Measurements from ENCODE around the gene SP9. TPM values are rescaled to one million over a fixed set of nuclear protein-coding genes. Genes with fewer than 3 reads are reported as not detected.

SP9 gene
- total RNA-seq, 2 experiments from 2014 or later = not detected

DNA sequence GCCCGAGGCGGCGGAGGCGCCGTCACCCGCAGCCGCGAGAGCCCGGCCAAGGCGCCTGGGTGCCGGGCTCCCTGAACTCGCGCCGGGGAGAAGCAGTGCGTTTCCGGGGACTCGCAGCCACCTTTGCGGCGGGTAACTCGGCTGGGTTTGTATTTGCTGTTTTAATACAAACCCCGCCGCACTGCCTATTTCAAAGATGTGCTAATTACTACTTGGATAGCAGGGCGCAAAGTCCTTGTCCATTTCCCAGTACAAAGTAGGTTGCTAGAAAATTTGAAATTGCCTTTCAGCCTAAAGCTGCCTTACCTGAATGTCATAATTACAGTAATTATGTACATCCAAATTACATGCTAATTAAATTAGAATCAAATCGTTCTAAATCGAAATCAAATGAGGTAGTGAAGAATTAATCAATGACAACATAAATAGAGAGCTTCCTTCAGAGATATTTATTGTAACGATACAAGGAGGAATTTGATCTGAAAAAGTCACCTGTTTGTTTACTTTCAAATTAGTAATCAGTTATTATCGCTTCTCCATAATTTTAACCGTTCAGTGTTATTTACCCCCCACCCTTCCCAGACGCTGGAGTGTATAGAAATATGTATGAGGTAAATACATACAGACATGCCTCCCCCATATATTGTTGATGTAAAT is 8.1 kb downstream of the SP9 start:
- Histone ChIP-seq H3K9me3 (ENCODE audit: low read length) (no peaks in the 10 kb centered on the region), H3K9me2 (ENCODE audit: insufficient read depth, low read length) (no peaks in the 10 kb centered on the region), H2AFZ (ENCODE audit: low read length) (peak overlapping the region; percentile 57), H3K27ac (ENCODE audit: low read depth, low read length, poor library complexity, severe bottlenecking) (no peak overlapping the region), H3K4me1 (ENCODE audit: insufficient read depth, low read length, poor library complexity, severe bottlenecking) (peaks cover 16% of the 10 kb centered on the region), H3K36me3 (ENCODE audit: insufficient read depth, low read length) (no peaks in the 10 kb centered on the region), H3K4me2 (ENCODE audit: low read length) (peak overlapping the region; percentile 61), H3K4me3 (ENCODE audit: low read depth, low read length, poor library complexity, severe bottlenecking) (peak overlapping the region; percentile 49), H3K79me2 (ENCODE audit: insufficient read depth, low read depth, low read length) (no peaks in the 10 kb centered on the region), H4K20me1 (ENCODE audit: insufficient read depth, low read length) (no peaks in the 10 kb centered on the region)
- ChIA-PET CTCF (ENCODE audit: unreplicated experiment) (interaction anchor here (1.2 kb wide), 1 partner anchor 894 kb away, joined by 3 read pairs; no protein-coding TSS in a partner anchor), POLR2A (interaction anchor here (0.6 kb wide), 1 partner anchor 118 kb away, joined by 3 read pairs; no protein-coding TSS in a partner anchor)
- TF ChIP-seq, protein P1, sequence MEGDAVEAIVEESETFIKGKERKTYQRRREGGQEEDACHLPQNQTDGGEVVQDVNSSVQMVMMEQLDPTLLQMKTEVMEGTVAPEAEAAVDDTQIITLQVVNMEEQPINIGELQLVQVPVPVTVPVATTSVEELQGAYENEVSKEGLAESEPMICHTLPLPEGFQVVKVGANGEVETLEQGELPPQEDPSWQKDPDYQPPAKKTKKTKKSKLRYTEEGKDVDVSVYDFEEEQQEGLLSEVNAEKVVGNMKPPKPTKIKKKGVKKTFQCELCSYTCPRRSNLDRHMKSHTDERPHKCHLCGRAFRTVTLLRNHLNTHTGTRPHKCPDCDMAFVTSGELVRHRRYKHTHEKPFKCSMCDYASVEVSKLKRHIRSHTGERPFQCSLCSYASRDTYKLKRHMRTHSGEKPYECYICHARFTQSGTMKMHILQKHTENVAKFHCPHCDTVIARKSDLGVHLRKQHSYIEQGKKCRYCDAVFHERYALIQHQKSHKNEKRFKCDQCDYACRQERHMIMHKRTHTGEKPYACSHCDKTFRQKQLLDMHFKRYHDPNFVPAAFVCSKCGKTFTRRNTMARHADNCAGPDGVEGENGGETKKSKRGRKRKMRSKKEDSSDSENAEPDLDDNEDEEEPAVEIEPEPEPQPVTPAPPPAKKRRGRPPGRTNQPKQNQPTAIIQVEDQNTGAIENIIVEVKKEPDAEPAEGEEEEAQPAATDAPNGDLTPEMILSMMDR (conservative IDR thresholded peaks at IDR 0.05; ENCODE audit: low read length) = no peak
- TF ChIP-seq EZH2phosphoT487 (IDR thresholded peaks at IDR 0.05; ENCODE audit: borderline replicate concordance, low read depth, low read length) = 0 out of 2 replicates have a peak, but pooled peaks have one; percentile 59
- no TSS peak for BruUV-seq (replicated peaks)
- intact Hi-C loops (cut with micrococcal nuclease; ENCODE audit: unreplicated experiment) = loop anchor here (5.0 to 10.0 kb wide), 4 partner anchors 268 to 1316 kb away; no protein-coding TSS in a partner anchor
- peak; percentile 43 for DNase-seq (ENCODE audit: low spot score)

GRCh38 chr2:174343343-174343622 is 8.5 kb downstream of the SP9 start:
- H3K4me2 ChIP-seq (ENCODE audit: low read length) = peak overlapping the region; percentile 61
- H4K20me1 ChIP-seq (ENCODE audit: insufficient read depth, low read length) = no peaks in the 10 kb centered on the region
- BruUV-seq (replicated peaks) = no TSS peak
- POLR2A ChIA-PET = interaction anchor here (0.6 kb wide), 1 partner anchor 119 kb away, joined by 3 read pairs; no protein-coding TSS in a partner anchor
- no peaks in the 10 kb centered on the region for H3K79me2 ChIP-seq (ENCODE audit: insufficient read depth, low read depth, low read length)
- H3K27ac ChIP-seq (ENCODE audit: low read depth, low read length, poor library complexity, severe bottlenecking) = no peak overlapping the region
- intact Hi-C loops (cut with micrococcal nuclease; ENCODE audit: unreplicated experiment) = loop anchor here (5.0 to 10.0 kb wide), 4 partner anchors 268 to 1316 kb away; no protein-coding TSS in a partner anchor
- CTCF ChIA-PET (ENCODE audit: unreplicated experiment) = no interaction called here
- 0 out of 2 replicates have a peak, but pooled peaks cover 1% of the 10 kb centered on the region for H3K36me3 ChIP-seq (ENCODE audit: insufficient read depth, low read length)
- no peak for DNase-seq (ENCODE audit: low spot score)
- peaks cover 16% of the 10 kb centered on the region for H3K4me1 ChIP-seq (ENCODE audit: insufficient read depth, low read length, poor library complexity, severe bottlenecking)
- H3K9me2 ChIP-seq (ENCODE audit: insufficient read depth, low read length) = no peaks in the 10 kb centered on the region
- peak overlapping the region; percentile 49 for H3K4me3 ChIP-seq (ENCODE audit: low read depth, low read length, poor library complexity, severe bottlenecking)
- no peaks in the 10 kb centered on the region for H3K9me3 ChIP-seq (ENCODE audit: low read length)
- peak overlapping the region; percentile 57; the same call in 1 of the 2 replicates for H2AFZ ChIP-seq (ENCODE audit: low read length)
- no peak for TF ChIP-seq EZH2phosphoT487 (IDR thresholded peaks at IDR 0.05; ENCODE audit: borderline replicate concordance, low read depth, low read length)
- TF ChIP-seq, protein P1 (conservative IDR thresholded peaks at IDR 0.05; ENCODE audit: low read length) = no peak

All from OCI-LY7 (cell line).